ENCODE data around the gene TMEM30A. TPM values are rescaled to one million over a fixed set of nuclear protein-coding genes. Genes with fewer than 3 reads are reported as not detected.

Gene TMEM30A
- 120 and 194 TPM in 2 replicates for total RNA-seq

DNA sequence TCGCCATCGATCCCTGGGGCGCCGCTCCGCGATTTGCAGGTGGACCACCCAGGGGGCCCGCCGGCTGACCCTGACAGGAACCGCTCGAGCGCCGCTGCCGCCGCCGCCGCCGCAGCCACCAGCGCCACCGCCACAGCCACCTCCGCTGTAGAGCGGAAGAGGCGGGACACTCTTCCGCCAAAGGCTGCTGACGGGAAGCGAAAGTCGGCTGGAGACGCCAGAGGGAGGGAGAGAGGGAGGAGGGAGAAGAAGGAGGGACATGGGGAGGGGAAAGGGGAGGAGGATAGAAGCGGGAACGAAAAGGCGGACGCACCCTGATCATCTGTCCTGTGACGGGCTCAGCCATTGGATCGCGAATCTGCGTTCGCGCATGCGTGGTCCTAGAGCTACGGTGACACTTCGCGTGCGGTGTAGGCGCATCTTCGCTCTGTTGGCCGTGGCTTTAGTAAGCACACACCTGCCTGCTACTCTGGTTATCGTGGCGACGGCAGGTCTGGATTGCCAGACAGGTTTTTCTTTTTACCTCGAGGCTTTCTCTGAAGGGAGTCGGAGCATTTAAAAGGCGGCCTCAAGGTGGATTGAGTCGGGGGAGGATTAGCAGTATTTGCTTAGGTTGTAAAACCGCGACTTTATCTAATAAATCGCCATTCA lies at the start of gene TMEM30A:
TSS of gene TMEM30A (minus strand) at position 161 of the 651 bp plus-strand sequence. CDS start at position 7, 154 bp downstream.

DNA sequence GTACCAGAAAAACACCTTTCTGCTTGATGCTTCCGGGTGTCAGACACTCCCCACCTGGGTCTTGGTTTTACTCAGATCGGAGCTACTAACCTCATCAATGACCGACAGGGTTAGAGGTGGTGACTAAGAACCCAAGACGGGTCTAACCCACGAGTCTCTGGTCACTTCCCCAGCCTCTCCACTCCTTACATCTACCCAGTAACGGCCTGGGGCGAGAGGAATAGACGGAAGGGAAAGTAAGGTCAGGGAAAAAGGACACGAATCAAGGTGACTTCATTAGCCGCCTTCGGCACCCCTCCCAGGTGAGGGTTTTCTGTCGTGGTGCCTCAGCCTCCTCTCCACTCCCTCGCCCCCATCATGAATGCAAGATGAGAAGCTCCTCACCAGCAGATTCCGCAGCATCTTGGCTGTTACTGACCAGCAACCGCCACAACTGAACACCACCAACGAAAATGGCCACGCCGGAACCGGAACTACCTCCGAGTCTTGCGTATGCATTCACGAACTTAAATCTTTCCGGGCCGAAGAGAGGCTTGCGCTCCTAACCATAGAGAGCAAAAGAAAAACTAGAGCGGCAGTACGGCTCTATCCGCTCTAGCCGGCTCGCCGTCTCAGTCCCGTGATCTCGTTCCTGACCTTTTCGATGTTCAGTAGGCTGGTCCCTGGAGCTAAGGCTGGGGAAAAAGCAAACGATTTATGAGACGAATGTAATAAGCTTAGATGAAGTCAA lies 41.1 kb downstream of the TMEM30A start, which contains the start of gene COX7A2:
TSS of gene COX7A2 (minus strand) at position 469 of the 730 bp plus-strand sequence. CDS start at position 402, 67 bp downstream.

DNA sequence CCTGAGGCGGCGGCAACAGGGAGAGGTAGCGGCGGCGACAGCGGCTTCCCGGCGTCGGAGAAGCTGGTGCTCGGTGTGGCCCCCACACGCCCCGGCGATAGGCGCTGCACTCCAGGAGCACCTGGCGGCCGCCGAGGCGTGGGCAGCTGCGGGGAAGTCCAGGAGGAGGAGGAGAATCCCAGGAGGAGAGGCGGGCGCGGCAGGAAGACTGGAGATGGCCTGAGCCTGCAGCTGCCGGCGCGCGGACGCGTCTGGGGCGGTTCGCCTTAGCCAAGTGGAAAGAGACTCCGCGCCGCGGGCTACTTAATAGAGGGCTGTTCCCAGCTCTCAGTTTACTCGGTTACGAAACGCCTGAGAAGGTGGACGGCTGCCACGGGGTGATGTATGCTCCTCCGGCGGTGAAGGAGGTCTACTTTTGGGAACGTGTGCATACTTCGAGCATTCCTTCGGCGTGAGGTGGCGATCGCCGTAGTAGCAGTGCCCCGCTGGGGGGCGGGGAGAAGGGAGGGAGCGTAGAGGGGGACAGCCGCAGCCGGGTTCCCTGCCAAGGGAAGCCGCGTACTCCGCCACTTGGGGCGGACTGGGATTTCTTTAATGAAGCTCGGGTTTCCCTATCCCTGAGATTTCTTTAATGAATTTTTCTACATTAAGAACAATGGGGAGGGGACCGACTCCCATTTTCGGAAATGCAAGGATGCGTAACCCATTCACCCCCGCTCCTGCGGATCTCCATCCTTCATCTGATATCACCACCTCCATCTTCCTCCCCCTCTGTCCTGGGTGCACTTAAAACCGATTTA lies 78.6 kb downstream of the TMEM30A start, which contains the start of gene COL12A1:
TSS of gene COL12A1 (minus strand) at position 278 of the 800 bp plus-strand sequence. CDS start 3,261 bp downstream, outside the sequence.

Other genes starting within 250 kb of the TMEM30A start
- 258 and 261 TPM in 2 replicates for gene COL12A1, start 78.7 kb downstream of the TMEM30A start, total RNA-seq
- gene COX7A2, start 41.0 kb downstream of the TMEM30A start, total RNA-seq: 116 and 212 TPM in 2 replicates
- 0.16 and 0.52 TPM in 2 replicates for gene FILIP1, start 209.0 kb upstream of the TMEM30A start, total RNA-seq

All from bronchial smooth muscle cell (primary cell).